Breast epithelium (tissue), 4 donors: ENCODE measurements around the gene ASAP3. TPM values are rescaled to one million over a fixed set of nuclear protein-coding genes. Genes with fewer than 3 reads are reported as not detected.
A peak's percentile ranks its signal among the peaks of the same experiment; 100 is the strongest.

Experiments
- DNase-seq, 2 donors: peaks; one replicate each; pipeline ENCODE4 v3.0.0-alpha.2; 2019; ENCODE audit warnings: low spot score in 2 of 2
- H3K27ac ChIP-seq, 2 donors: fragments of 200-600 bp; sonication (generic) in 1 of 2; one replicate each; pipeline ENCODE4 v1.5.1; 2016 to 2019; ENCODE audit warnings: mild to moderate bottlenecking in 1 of 2
- H3K27me3 ChIP-seq, 2 donors: fragments of 200-600 bp; sonication (generic) in 1 of 2; one replicate each; pipeline versions ENCODE4 v1.5.1 to v1.6.0; 2017 to 2019; ENCODE audit warnings: control low read depth in 1 of 2, mild to moderate bottlenecking in 1 of 2
- H3K36me3 ChIP-seq: fragments of 200-600 bp; one replicate; pipeline ENCODE4 v1.5.1; 2019
- H3K4me1 ChIP-seq, 2 donors: fragments of 200-600 bp; sonication (generic); one replicate each; pipeline ENCODE4 v1.5.1; 2016 to 2019; ENCODE audit warnings: control low read depth in 1 of 2
- H3K4me3 ChIP-seq, 3 donors: fragments of 200-600 bp; sonication (generic); 1 replicate in 2 of 3; 2 replicates in 1 of 3; pipeline ENCODE4 v1.5.1; 2016 to 2019; ENCODE audit warnings: mild to moderate bottlenecking in 3 of 3, moderate library complexity in 2 of 3
- H3K9me3 ChIP-seq, 2 donors: fragments of 200-600 bp; sonication (generic) in 1 of 2; one replicate each; pipeline ENCODE4 v1.5.1; 2016 to 2019; ENCODE audit warnings: control low read depth in 1 of 2
- POLR2A ChIP-seq: fragments of 450-650 bp; IDR thresholded peaks from one replicate; pipeline ENCODE4 v1.6.1; 2016; ENCODE audit warnings: antibody characterized with exemption, mild to moderate bottlenecking, moderate library complexity
- POLR2AphosphoS5 ChIP-seq, 3 donors: sonication (generic); formaldehyde crosslinking; IDR thresholded peaks; one replicate each; pipeline ENCODE4 v1.6.1; 2017; ENCODE audit warnings: antibody characterized with exemption in 3 of 3
- intact Hi-C: fragments of 100-400 bp; cut with DNase I; formaldehyde crosslinking; loops from one replicate; pipeline ENCODE4 v1.15.1; 2023; ENCODE audit warnings: low total_unique reads
- total RNA-seq, 3 donors: library from RNA; depleted of rRNA; stranded (reverse); fragments of >200 nt; gene quantifications; one replicate each; pipeline ENCODE4 v1.1.0, GENCODE V29; 2016
- TF ChIP-seq, protein P1 (sequence below), 3 donors: fragments of 450-650 bp; IDR thresholded peaks; one replicate each; pipeline ENCODE4 v1.5.1; 2016 to 2017; ENCODE audit warnings: antibody characterized with exemption in 3 of 3, mild to moderate bottlenecking in 3 of 3, moderate library complexity in 3 of 3

Gene ASAP3
- total RNA-seq, 3 donors from 2014 or later: 47.7 to 61.6 (median 54.9) TPM

DNA sequence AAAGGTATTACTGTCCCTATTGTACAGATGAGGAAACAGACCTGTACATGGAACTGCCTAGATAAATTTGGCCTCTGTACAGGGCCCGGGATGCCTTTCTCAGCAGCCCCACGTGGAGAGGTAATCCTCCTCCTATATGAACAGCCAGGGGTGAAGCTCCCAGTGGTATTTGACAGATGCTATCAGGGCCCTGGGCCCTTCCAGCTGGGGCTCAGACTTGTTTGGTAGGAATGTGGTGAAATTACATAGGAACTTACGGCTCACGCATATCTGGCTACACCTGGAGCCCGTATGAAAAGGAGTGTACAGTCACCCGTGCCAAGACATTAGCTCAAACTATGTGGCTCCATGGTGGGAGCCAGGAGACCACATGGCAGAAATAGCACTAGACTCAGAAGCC lies 34.7 kb downstream of the ASAP3 start:
- H3K27ac ChIP-seq: peak overlapping the region in 1 of 2 donors; percentile 48
- no peak for TF ChIP-seq POLR2AphosphoS5 (IDR thresholded peaks at IDR 0.05)
- no peak for TF ChIP-seq POLR2A
- TF ChIP-seq, protein P1, sequence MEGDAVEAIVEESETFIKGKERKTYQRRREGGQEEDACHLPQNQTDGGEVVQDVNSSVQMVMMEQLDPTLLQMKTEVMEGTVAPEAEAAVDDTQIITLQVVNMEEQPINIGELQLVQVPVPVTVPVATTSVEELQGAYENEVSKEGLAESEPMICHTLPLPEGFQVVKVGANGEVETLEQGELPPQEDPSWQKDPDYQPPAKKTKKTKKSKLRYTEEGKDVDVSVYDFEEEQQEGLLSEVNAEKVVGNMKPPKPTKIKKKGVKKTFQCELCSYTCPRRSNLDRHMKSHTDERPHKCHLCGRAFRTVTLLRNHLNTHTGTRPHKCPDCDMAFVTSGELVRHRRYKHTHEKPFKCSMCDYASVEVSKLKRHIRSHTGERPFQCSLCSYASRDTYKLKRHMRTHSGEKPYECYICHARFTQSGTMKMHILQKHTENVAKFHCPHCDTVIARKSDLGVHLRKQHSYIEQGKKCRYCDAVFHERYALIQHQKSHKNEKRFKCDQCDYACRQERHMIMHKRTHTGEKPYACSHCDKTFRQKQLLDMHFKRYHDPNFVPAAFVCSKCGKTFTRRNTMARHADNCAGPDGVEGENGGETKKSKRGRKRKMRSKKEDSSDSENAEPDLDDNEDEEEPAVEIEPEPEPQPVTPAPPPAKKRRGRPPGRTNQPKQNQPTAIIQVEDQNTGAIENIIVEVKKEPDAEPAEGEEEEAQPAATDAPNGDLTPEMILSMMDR (IDR thresholded peaks at IDR 0.05): no peak
- DNase-seq: no peak
- no peak overlapping the region for H3K4me3 ChIP-seq
- peaks cover 5 to 15% of the 10 kb centered on the region in 2 donors for H3K4me1 ChIP-seq
- H3K27me3 ChIP-seq: no peaks in the 10 kb centered on the region
- intact Hi-C loops: no loop called here
- H3K9me3 ChIP-seq: no peaks in the 10 kb centered on the region
- H3K36me3 ChIP-seq: no peaks in the 10 kb centered on the region

DNA sequence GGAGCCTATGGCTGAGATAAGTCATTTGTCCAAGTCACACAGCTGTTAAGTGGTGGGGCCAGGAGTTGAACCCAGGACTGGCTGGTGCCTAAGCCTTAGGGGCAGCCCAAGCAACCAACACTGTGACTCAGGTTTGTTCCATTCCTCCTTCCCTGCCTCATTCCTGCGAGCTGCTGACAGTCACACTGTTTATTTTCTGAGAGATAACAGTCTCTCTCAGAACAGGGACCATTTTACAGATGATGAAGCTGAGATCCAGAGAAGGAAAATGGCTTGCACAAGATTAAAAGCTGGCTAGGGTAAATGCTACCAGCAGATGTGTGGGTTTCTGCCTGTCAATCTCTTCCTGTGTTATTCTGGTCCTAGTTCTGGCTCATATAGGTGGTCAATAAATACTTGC lies 35.1 kb downstream of the ASAP3 start:
- H3K27ac ChIP-seq: peak overlapping the region in 1 of 2 donors; percentile 48
- H3K9me3 ChIP-seq: no peaks in the 10 kb centered on the region
- peaks cover 5 to 15% of the 10 kb centered on the region in 2 donors for H3K4me1 ChIP-seq
- no peaks in the 10 kb centered on the region for H3K36me3 ChIP-seq
- intact Hi-C loops: no loop called here
- no peak for DNase-seq
- H3K4me3 ChIP-seq: no peak overlapping the region
- TF ChIP-seq POLR2A (no peak), POLR2AphosphoS5 (IDR thresholded peaks at IDR 0.05) (no peak)
- TF ChIP-seq, protein P1 (IDR thresholded peaks at IDR 0.05): no peak
- H3K27me3 ChIP-seq: no peaks in the 10 kb centered on the region

DNA sequence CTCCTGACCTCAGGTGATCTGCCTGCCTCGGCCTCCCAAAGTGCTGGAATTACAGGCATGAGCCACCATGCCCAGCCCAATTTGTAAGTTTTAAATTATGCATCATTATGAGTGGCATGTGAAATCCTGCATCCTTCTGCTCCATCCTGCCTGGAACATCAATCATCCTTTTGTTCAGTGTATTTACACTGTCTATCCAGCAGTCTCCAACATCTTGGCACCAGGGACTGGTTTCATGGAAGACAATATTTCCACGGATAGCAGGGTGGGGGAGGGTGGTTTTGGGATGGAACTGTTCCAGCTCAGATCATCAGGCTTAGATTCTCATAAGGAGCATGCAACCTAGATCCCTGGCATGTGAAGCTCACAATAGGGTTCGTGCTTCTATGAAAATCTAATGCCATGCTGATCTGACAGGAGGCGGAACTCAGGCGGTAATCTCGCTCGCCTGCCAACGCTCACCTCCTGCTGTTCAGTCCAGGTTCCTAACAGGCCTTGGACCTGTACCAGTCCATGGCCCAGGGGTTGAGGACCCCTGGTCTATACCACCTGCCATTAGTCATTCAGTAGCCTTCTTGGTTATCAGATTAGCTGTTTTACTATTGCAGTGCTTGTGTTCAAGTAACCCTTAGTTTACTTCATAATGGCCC lies 37.2 kb downstream of the ASAP3 start:
- DNase-seq: no peak
- Histone ChIP-seq H3K4me1 (peaks cover 0 to 15% of the 10 kb centered on the region in 2 donors), H3K9me3 (no peaks in the 10 kb centered on the region), H3K27ac (peak overlapping the region in 1 of 2 donors; percentile 60), H3K36me3 (no peaks in the 10 kb centered on the region), H3K27me3 (no peaks in the 10 kb centered on the region), H3K4me3 (no peak overlapping the region)
- intact Hi-C loops: no loop called here
- TF ChIP-seq, protein P1 (IDR thresholded peaks at IDR 0.05): no peak
- TF ChIP-seq POLR2A: no peak

DNA sequence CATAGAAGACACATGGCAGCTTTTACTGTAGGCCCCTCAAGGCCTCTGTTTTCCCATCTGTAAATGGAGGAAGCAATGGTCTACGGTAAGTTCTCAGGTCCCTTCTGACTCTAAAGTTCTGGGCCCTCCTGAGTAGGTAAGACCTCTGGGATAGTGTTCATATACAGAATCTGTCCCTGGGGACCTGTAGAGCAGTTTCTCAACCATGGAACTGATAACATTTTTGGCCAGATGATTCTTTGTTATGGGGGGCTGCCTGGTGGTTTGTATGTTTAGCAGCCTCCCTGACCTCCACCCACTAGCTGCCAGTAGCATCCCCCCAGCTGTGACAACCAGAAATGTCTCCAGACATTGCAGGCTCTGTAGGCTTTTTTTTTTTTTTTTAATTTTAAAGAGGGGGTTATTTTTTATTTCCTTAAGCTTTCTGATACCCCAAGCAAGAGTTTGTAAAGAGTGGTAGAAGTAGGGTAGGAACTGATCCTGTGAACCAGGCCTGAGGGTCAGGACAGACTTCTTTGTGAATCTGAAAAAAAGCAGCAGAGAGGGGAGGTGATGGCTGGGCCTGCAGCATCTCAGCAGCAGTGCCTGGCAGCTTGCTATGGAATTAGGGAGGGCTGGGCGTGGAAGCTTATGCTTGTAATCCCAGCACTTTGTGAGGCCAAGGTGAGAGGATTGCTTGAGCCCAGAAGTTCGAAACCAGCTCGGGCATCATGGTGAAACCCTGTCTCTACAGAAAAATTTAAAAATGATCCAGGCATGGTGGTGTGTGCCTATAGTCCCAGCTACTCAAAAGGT lies 39.2 kb downstream of the ASAP3 start:
- H3K36me3 ChIP-seq: no peaks in the 10 kb centered on the region
- peak overlapping the region in 2 of 3 donors; percentile 27 to 50 for H3K4me3 ChIP-seq
- TF ChIP-seq, protein P1 (IDR thresholded peaks at IDR 0.05): no peak
- TF ChIP-seq POLR2AphosphoS5 (IDR thresholded peaks at IDR 0.05) (no peak), POLR2A (no peak)
- DNase-seq: no peak
- H3K27ac ChIP-seq: peak overlapping the region; percentile 58 to 83
- H3K27me3 ChIP-seq: no peaks in the 10 kb centered on the region
- intact Hi-C loops: no loop called here
- peaks cover 0 to 7% of the 10 kb centered on the region in 2 donors for H3K4me1 ChIP-seq
- H3K9me3 ChIP-seq: no peaks in the 10 kb centered on the region

DNA sequence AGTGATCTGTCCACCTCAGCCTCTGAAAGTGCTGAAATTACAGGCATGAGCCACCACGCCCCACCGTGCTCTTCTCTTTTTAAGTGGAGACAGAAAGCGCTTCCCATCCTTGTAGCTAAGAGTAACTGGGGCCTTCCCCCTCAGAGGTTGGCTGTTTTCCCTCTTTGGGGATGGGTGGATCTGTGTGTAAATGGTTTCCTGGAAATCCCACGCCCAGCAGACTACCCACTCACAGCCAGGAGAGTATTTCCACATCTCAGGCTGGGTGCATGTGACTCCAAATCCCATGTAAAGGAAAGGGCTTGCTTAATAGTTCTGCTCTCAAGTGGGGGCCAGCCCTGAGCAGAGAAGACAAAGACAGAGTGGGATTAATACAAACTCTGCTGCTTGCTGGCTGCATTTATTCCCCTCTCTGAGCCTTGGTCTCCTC lies 39.9 kb downstream of the ASAP3 start:
- H3K27me3 ChIP-seq: no peaks in the 10 kb centered on the region
- H3K27ac ChIP-seq: peak overlapping the region; percentile 58 to 83
- TF ChIP-seq, protein P1 (IDR thresholded peaks at IDR 0.05): no peak
- TF ChIP-seq POLR2AphosphoS5 (IDR thresholded peaks at IDR 0.05): peak; percentile 77 to 98 (median 96)
- no peak for TF ChIP-seq POLR2A
- H3K36me3 ChIP-seq: no peaks in the 10 kb centered on the region
- H3K4me1 ChIP-seq: peaks cover 0 to 7% of the 10 kb centered on the region in 2 donors
- peak in 1 of 2 donors; percentile 81 for DNase-seq
- intact Hi-C loops: no loop called here
- peak overlapping the region in 2 of 3 donors; percentile 27 to 50 for H3K4me3 ChIP-seq
- no peaks in the 10 kb centered on the region for H3K9me3 ChIP-seq
